MM.1S (cell line): ENCODE data around the gene SRGAP2.
"Not testable (repeated sequence)": the region's sequence is repeated elsewhere in the genome, so short reads cannot be mapped to it uniquely, and the experiment has no call there.

ENCODE experiments used
- EZH2phosphoT487 ChIP-seq: fragments of 300-600 bp; sonication (generic); IDR thresholded peaks from 2 replicates; pipeline ENCODE4 v1.6.1; 2018; ENCODE audit warnings: antibody characterized with exemption, low read length
- TF ChIP-seq, protein P1 (sequence below): fragments of 300-600 bp; sonication (generic); IDR thresholded peaks from 2 replicates; pipeline ENCODE4 v1.5.1; 2016; ENCODE audit warnings: antibody characterized with exemption, low read length, mixed read lengths

DNA sequence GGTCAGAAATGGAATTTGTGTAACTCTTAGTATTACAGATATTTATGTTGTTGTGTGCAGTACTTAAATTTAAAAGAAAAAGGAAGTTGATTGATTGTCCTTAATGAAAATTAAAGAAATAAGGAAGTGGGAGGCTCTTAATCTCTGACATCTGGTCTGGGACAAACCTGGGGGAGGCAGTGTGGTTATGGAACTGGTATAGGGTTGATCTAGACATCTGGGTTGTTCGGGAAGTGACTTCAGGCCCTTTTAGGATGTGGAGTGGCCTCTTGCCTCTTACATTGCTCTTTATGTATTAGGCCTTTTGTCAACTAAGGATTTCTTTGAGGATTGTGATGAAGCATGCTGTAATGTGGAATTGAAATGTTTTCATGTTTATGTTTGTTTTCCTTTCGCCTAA lies 15.4 kb downstream of the SRGAP2 start:
- TF ChIP-seq, protein P1, sequence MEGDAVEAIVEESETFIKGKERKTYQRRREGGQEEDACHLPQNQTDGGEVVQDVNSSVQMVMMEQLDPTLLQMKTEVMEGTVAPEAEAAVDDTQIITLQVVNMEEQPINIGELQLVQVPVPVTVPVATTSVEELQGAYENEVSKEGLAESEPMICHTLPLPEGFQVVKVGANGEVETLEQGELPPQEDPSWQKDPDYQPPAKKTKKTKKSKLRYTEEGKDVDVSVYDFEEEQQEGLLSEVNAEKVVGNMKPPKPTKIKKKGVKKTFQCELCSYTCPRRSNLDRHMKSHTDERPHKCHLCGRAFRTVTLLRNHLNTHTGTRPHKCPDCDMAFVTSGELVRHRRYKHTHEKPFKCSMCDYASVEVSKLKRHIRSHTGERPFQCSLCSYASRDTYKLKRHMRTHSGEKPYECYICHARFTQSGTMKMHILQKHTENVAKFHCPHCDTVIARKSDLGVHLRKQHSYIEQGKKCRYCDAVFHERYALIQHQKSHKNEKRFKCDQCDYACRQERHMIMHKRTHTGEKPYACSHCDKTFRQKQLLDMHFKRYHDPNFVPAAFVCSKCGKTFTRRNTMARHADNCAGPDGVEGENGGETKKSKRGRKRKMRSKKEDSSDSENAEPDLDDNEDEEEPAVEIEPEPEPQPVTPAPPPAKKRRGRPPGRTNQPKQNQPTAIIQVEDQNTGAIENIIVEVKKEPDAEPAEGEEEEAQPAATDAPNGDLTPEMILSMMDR, result not testable (repeated sequence)
- not testable (repeated sequence) for TF ChIP-seq EZH2phosphoT487
